HG03521 (cell line): ENCODE data around the gene LMOD2.

Experiments
- ATAC-seq: cut with Tn5 transposase; IDR thresholded peaks from one replicate; pipeline ENCODE4 v1.9.1; 2021; ENCODE audit warnings: mild to moderate bottlenecking, moderate library complexity; ENCODE audit not compliant: unreplicated experiment

The LMOD2 gene

DNA sequence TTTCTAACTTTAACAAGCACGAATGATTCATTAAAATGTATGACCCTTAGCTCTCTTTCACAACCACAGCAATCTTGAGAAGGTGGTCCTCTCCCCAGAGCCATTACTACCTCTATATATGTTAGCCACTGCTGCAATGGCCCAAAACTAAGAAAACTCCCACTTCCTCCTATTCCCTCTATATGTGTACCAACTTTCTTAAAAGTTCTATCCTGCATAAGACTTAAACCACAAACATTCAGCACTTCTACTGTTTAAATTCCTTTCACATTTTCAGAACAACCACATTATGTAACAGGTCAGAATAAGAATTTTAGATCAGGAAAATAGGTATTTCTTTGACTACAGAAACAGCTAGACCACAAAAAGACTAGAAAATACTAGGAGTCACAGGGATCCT lies 57.0 kb downstream of the LMOD2 start:
- no peak for ATAC-seq
